Measurements from ENCODE around the gene SYTL3.

The SYTL3 gene

GRCh38 chr6:158626360-158627167 lies 23.3 kb upstream of the SYTL3 start:
- TF ChIP-seq CTCF (IDR thresholded peaks at IDR 0.05; ENCODE audit: borderline replicate concordance, extremely low read depth, low read length, poor library complexity, severe bottlenecking) (no peak), EZH2 (IDR thresholded peaks at IDR 0.05; ENCODE audit: borderline replicate concordance, low read depth, low read length, severe bottlenecking) (no peak)
- Histone ChIP-seq H3K9me3 (ENCODE audit: insufficient read depth, low read length, severe bottlenecking) (no peaks in the 10 kb centered on the region), H3K4me3 (ENCODE audit: low read depth in 1 of 2, low read length in 2 of 2) (no peak overlapping the region), H2AFZ (ENCODE audit: low read depth, low read length) (no peak overlapping the region), H3K27ac (ENCODE audit: low read length) (no peak overlapping the region), H3K36me3 (ENCODE audit: insufficient read depth, low read length) (peaks cover 93% of the 10 kb centered on the region), H3K79me2 (ENCODE audit: insufficient read depth, low read length) (no peaks in the 10 kb centered on the region), H3K4me2 (ENCODE audit: insufficient read depth, low read length) (no peak overlapping the region), H3K27me3 (ENCODE audit: insufficient read depth, low read length, poor library complexity) (no peaks in the 10 kb centered on the region), H3K9ac (ENCODE audit: low read depth, low read length) (no peak overlapping the region), H4K20me1 (ENCODE audit: insufficient read depth, low read length) (peaks cover 30% of the 10 kb centered on the region; the same call in 1 of the 2 replicates), H3K4me1 (ENCODE audit: insufficient read depth, low read length) (no peaks in the 10 kb centered on the region)
- DNase-seq (no peak), ATAC-seq (ENCODE audit: insufficient read depth, low read depth) (no peak)

- no peak overlapping the region for H3K27ac ChIP-seq (ENCODE audit: low read length)
- no peaks in the 10 kb centered on the region for H3K79me2 ChIP-seq (ENCODE audit: insufficient read depth, low read length)
- H3K36me3 ChIP-seq (ENCODE audit: insufficient read depth, low read length), result peaks cover 94% of the 10 kb centered on the region
- no peaks in the 10 kb centered on the region for H3K9me3 ChIP-seq (ENCODE audit: insufficient read depth, low read length, severe bottlenecking)
- H2AFZ ChIP-seq (ENCODE audit: low read depth, low read length), result no peak overlapping the region
- H3K4me3 ChIP-seq (ENCODE audit: low read depth in 1 of 2, low read length in 2 of 2), result no peak overlapping the region
- no peak for DNase-seq
- H3K4me1 ChIP-seq (ENCODE audit: insufficient read depth, low read length), result no peaks in the 10 kb centered on the region
- H4K20me1 ChIP-seq (ENCODE audit: insufficient read depth, low read length), result peaks cover 27% of the 10 kb centered on the region; the same call in 1 of the 2 replicates
- H3K4me2 ChIP-seq (ENCODE audit: insufficient read depth, low read length), result no peak overlapping the region
- TF ChIP-seq CTCF (IDR thresholded peaks at IDR 0.05; ENCODE audit: borderline replicate concordance, extremely low read depth, low read length, poor library complexity, severe bottlenecking) (no peak), EZH2 (IDR thresholded peaks at IDR 0.05; ENCODE audit: borderline replicate concordance, low read depth, low read length, severe bottlenecking) (no peak)
- H3K9ac ChIP-seq (ENCODE audit: low read depth, low read length), result no peak overlapping the region
- no peaks in the 10 kb centered on the region for H3K27me3 ChIP-seq (ENCODE audit: insufficient read depth, low read length, poor library complexity)
- no peak for ATAC-seq (ENCODE audit: insufficient read depth, low read depth)
Measured at GRCh38 chr6:158627168-158627939, 22.5 kb upstream of the SYTL3 start.

- H3K4me2 ChIP-seq (ENCODE audit: insufficient read depth, low read length), result no peak overlapping the region
- no peaks in the 10 kb centered on the region for H3K79me2 ChIP-seq (ENCODE audit: insufficient read depth, low read length)
- no peak overlapping the region for H2AFZ ChIP-seq (ENCODE audit: low read depth, low read length)
- no peak for DNase-seq
- peaks cover 92% of the 10 kb centered on the region for H3K36me3 ChIP-seq (ENCODE audit: insufficient read depth, low read length)
- no peaks in the 10 kb centered on the region for H3K27me3 ChIP-seq (ENCODE audit: insufficient read depth, low read length, poor library complexity)
- no peak for ATAC-seq (ENCODE audit: insufficient read depth, low read depth)
- H4K20me1 ChIP-seq (ENCODE audit: insufficient read depth, low read length), result peaks cover 25% of the 10 kb centered on the region; the same call in 1 of the 2 replicates
- no peak overlapping the region for H3K4me3 ChIP-seq (ENCODE audit: low read depth in 1 of 2, low read length in 2 of 2)
- no peak overlapping the region for H3K27ac ChIP-seq (ENCODE audit: low read length)
- no peaks in the 10 kb centered on the region for H3K9me3 ChIP-seq (ENCODE audit: insufficient read depth, low read length, severe bottlenecking)
- TF ChIP-seq EZH2 (IDR thresholded peaks at IDR 0.05; ENCODE audit: borderline replicate concordance, low read depth, low read length, severe bottlenecking) (no peak), CTCF (IDR thresholded peaks at IDR 0.05; ENCODE audit: borderline replicate concordance, extremely low read depth, low read length, poor library complexity, severe bottlenecking) (no peak)
- no peak overlapping the region for H3K9ac ChIP-seq (ENCODE audit: low read depth, low read length)
- H3K4me1 ChIP-seq (ENCODE audit: insufficient read depth, low read length), result no peaks in the 10 kb centered on the region
Measured at GRCh38 chr6:158627940-158628211, 22.0 kb upstream of the SYTL3 start.
